Left kidney (tissue), 2 donors: ENCODE data around the gene SAG. TPM values are rescaled to one million over a fixed set of nuclear protein-coding genes. Genes with fewer than 3 reads are reported as not detected.
A peak's percentile ranks its signal among the peaks of the same experiment; 100 is the strongest.
"Not testable (repeated sequence)": the region's sequence is repeated elsewhere in the genome, so short reads cannot be mapped to it uniquely, and the experiment has no call there.

ENCODE experiments used
- DNase-seq: peaks from one replicate; pipeline ENCODE4 v3.0.0-alpha.2; 2013
- polyA plus RNA-seq: library from polyadenylated mRNA; unstranded; fragments of 120-200 nt; gene quantifications from one replicate; pipeline ENCODE4 v1.2.1, GENCODE V29; 2013; ENCODE audit not compliant: insufficient read length

SAG gene
- polyA plus RNA-seq, 1 donor = 0.13 TPM

DNA sequence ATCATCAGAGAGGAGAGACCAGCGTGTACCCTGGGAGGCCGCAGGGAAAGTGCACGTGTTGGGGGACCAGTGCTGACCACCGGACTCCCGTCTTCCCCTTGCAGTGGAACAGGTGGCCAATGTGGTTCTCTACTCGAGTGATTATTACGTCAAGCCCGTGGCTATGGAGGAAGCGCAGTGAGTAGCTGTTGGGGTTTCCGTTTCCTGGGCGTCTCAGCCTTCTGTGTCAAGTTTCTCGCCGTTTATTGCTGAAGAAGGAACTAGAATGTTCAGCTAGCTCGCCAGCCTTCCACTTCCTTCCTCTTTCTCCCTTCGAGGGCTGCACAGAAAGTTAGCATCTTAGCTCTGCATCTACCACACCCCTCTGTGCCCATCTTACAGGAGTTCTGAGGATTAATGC is 23.9 kb downstream of the SAG start:
- DNase-seq = no peak

DNA sequence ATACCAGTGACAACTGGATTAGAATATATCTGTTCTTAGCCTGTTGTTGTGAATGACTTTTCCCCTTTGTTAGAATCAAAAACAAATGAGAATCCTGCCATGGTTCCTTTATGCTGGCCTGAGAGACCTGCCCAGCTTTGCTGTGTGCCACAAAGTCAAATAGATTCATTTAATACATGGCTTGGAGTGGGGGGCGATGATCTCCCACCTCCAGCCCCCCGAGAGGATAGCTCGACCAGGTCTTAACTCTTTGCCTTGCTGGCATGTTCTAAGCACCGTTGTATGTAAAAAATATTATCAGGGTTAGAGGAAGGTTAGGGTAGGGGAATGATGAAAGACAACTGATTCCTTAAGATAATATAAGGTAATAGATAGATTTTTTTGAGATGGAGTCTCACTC is 24.5 kb downstream of the SAG start:
- DNase-seq = no peak

DNA sequence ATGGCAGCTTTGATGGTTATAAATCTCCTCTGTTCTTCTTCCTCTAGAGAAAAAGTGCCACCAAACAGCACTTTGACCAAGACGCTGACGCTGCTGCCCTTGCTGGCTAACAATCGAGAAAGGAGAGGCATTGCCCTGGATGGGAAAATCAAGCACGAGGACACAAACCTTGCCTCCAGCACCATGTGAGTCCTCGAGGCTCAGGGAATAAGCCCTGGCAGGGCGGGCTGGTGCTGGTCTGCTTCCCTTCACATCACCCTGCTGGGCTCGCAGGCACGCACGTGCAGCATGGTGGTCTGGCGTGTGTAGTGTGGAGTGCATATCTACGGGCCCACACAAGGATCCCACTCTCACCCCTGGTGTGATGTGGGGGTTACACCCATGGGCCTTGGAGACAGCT is 27.3 kb downstream of the SAG start:
- DNase-seq = no peak

DNA sequence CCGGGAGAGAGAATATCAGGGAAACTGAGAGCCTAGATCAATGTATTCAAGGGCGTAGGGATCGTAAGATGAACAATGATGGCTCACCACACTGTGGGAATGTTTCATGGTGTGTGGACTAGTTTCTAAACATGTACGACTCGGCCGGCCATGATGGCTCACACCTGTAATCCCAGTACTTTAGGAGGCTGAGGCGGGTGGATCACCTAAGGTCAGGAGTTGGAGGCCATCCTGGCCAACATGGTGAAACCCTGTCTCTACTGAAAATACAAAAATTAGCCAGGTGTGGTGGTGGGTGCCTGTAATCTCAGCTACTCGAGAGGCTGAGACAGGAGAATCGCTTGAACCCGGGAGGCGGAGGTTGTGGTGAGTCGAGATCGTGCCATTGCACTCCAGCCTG is 28.5 kb downstream of the SAG start:
- DNase-seq = not testable (repeated sequence)

DNA sequence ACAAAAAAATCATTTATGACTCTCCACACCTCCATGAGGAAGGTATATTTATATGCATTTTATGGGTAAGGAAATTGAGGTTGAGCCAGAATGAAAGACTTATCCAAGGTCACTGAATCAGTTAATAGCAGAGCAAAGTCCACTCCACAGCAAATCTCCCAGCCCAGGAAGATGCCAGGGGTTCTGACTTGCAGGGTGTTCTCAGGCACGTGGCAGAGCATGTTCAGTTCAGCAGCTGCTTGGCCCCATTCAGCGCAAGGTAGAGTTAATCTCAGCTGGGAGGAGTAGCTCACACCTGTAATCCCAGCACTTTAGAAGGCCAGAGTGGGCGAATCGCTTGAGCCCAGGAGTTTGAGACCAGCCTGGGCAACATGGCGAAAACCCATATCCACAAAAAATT is 28.9 kb downstream of the SAG start:
- DNase-seq = no peak

DNA sequence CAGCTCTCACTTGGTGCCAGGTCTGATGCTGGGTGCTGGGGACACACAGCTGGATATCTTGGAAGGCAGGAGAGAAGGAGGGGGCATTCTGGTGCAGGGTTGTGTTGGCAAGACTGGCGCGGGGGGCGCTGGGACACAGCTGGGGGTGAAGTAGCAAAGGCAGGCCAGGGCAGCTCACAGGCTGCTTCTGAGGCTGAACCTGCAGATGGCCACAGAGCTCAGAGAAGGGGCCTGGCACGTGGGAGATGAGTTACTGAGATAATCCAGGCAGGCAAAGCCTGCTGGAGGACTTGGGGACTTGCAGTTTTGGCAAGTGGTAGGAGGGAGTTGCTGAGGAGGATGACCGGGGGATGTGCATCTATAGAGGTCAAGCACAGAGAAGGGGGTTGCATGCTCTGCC is 30.4 kb downstream of the SAG start:
- no peak for DNase-seq

DNA sequence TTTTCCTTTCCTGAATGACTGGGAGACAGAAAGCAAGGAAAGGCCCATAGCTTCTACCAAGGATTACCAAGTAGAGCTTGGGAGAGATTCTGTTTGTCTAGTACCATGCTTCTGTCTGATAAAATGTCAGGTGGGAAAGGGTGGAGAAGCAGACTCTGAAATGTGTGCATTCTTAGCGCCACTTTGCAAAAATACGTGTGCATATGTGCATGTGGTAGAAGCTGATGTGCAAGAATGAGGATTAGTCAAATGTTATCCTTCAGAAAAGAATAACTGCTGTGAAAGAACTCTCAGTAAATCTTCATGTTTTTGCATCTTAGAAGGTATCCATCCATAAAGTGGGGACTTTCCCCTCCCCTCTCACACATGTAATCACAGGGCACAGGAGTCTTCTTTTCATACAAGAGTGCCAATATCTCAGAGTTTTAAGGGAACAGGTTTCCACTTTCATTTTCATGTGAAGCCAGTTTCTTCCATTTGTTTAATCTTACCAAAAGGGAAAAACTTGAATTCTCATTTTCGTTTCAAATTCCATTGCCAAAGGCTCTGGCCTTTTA is 31.3 kb downstream of the SAG start:
- no peak for DNase-seq

DNA sequence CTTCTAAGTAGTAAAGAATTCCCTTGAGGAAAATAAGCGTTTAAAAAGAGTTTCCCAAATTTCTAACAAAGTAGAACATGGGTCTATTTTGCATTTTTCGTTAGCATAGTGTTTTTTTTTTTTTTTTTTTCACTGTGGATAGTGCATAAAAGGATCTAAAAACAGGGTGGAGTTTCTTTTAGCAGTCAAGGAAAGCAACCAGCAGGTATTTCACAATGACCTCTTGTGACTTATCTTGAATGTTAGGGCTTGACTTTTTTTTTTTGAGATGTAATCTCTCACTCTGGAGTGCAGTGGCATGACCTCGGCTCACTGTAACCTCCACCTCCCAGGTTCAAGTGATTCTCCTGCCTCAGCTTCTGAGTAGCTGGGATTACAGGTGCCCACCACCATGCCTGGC is 31.8 kb downstream of the SAG start:
- no peak for DNase-seq

DNA sequence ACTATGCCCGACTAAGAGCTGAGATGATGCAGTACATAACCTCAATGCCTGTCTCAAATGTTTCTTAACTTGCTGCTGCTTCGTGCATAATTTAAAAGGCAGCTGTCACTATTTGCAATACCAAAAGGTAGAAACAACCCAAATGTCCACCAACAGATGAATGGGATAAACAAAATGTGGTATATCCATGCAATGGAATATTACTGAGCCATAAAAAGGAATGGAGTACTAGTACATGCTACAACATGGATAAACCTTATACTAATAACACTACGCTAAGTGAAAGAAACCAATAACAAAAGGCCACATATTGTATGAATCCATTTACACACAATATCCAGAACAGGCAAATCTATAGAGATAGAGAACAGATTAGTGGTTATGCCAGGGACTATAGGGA is 33.7 kb downstream of the SAG start:
- DNase-seq = no peak

DNA sequence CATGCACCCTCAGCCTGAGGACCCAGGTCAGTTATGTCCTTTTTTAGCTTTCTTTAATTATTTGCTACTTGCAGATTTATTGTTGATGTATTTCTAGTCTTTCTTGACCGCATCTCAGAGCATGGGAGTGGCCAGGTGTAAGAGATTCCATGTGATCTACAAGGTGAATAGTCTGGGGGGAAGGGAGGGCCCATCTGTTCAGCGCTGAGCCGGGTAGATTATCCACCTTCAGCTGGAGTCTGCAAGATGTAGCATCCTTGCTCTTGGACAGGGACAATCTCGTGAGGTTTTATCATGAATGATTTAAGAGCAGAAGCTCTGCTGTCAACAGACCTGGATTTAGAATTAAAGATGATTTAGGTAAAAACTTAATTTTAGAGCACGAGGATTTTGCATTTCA is 34.7 kb downstream of the SAG start:
- DNase-seq = no peak

DNA sequence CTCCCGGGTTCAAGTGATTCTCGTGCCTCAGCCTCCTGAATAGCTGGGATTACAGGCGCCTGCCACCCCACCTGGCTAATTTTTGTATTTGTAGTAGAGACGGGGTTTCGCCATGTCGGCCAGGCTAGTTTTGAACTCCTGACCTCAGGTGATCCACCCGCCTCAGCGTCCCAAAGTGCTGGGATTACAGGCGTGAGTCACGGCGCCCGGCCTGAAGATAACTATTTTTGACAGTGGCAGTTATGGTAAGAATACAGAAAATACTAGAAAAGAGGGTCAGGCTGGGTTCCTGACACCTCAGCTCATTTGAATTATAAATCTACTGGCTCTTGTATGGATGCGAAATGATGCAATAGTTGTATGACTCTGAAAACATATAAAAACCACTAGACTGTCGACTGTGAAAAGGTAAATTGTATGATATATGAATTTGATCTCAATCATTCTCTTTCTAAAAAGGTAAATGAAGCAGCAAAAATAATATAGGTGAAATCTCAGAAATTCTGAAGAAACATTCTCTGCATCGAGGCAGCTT is 35.6 kb downstream of the SAG start:
- DNase-seq = no peak

DNA sequence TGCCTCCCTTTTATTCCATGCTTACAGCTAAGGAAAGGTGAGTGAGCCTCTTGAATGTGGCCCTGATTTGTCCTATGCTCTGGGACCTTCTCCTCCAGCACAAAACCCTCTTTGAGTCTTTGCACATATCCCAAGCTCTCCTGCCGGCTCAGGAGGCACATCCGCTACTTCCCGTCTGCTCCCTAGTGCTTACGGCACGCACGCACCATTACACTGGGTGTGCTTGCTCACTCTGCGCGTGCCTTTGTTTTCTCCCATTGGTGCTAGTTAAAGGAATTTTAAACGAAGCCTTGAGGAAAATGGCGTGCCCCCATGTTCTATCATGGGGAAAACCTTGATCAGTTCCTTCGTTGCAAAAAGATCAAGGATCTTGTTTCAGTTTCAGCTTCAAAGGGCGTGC is 38.8 kb downstream of the SAG start:
- no peak for DNase-seq

DNA sequence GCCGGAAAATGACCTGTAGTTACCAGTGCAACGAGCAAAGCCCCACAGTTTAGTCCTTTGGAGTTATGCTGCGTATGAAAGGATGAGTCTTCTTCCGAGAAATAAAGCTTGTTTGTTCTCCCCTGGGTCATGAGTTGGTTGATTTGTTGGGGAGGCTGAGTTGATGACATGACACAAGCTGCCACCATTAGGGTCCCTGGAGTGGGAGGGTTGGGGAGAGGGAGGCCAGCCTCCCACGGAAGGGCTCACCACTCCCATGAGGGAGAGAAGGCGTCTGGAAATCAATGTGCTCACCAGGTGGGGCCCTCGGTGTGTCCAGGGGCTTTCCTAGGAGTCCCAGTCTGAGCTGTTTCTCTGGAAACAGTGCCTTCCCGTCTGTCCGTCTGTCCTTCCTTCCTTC is 39.3 kb downstream of the SAG start:
- no peak for DNase-seq

DNA sequence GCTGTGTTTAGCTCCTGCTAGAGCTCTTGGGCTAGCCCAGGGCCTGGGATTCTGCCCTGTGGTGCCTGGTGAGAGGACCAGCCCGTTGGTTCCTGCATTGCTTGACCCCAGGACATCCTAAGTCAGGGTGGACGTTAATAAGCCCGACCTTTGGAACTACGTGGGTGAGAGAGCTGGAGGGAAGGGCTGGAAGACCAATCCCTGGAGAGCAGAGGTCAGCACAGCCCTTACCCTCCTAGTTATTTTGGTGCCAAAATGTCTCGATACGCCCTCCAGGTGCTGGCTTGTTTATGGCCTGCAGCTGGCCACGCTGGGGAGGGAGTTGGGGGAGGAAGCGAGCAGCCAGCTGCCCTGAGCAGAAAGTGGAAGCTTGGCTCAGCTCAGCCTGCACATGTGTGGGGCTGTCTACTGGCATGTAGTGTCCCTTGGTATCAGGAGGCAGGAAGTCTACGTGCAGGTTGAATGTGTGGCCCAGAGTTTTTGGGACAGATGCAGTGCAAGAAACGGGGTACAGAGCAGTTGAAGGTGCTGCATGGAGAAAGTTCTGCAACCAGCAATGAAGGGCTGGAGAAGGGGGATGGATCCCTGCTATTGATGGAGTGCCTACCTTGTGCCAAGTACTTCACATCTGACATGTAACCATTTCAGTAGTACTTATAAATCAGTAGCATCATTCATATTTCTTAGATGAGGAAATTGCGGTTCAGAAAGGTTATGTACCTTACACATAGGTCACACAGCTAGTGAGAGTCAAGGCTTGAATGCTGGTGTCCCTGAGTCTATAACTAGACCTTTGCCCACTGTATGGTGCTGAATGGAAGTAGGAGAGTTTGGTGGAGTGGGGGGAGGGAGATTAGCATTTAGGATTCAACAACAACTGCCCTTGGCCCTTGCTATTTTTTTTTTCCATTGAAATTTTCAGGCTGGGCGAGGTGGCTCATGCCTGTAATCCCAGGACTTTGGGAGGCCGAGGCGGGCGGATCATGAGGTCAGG is 41.7 kb downstream of the SAG start:
- DNase-seq = peak; percentile 39

DNA sequence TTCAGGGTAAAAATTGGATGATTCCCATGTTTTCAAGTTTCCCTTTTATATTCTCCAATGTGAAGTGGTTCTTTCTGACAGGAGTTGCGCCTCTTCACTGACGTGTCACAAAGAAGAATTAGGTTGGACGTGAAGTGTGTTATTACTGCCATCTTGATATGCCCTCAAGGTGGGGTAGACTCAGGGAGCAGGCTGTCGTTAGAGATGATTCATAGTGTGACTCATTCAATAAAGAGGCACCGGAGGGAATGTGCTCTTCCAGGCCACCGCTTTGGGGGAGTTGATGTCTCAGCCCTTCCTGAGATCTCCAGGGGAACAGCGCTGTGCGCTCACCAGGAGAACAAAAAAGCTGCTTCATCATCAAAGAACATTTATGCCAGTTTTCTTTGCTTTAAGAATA is 43.1 kb downstream of the SAG start:
- DNase-seq = no peak

DNA sequence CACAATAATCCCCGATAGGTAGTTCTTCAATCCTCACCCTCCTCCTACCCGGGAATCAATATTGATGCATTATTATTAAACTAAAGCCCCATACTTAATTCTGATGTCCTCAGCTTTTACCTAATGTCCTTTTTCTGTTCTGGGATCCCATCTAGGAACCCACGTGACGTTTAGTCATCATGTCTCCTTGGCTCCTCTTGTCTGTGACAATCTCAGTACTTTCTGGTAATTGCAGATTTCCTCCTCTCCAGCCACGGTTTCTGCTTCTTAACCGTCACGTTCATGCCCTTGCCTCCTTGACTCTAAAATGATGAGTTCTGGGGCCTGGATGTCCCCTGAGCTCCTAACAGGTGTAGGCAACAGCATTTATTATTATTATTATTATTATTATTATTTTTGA is 43.8 kb downstream of the SAG start:
- no peak for DNase-seq

DNA sequence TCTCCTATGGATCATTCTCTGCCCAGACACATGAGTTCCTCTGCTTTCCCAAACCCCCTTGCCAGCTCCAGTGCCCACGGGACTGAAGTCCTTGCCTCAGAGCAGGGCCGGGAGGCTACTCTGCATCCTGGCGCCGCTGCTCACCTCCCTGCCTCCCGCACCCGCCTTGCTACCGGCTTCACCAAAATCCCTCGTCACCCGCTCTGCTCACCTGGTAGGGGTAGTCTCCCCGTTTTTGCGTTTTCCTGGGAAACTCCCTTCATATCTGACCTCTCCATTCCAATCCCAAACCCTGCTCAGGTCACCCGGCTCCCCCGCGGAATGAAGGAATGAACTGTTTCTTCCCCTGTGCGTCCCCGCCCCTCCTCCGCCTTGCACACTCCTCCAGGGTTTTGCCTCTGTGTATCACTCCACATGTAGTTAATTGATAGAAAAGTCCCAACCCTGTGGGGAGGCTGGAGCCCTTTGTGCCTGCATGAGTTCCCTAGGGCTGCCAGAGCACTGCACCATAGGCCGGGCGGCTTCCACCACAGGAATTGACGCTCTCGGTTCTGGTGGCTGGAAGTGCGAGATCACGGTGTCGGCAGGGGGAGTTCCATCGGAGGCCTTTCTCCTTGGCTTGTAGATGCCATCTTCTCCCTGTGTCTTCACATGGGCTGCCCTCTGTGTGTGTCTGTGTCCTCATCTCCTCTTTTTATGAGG is 44.7 kb downstream of the SAG start:
- no peak for DNase-seq

DNA sequence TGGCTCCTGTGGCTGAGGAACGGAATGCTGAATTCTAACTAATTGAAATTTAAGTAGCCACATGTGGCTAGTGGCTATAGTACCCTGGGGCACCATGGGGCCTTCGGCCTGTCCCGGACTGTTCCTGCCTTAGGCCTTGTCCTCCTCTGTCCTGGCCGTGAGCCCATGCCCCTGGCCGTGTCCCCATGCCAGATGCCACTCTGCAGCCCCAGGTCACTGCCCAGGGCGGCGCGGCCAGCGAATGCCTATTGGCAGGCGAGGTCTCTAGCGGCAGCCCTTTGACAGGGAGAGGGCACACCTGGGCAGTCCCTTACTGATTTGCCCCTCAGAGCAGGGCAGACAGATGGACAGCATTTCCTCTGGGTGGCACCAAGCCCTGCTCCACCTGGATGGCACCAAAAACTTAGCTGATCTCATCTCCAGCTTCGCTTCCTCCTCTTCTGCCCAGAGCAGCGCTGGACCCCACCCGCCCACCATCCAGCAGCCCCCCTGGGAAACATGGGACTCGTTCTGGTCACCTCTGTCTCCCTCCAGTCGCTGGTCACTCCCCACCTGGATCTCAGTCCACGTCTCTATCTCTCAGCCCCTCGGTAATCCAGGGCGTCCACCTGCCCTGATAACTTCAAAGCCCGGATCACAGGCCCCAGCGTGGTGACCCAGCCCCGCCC is 45.6 kb downstream of the SAG start:
- DNase-seq = no peak

DNA sequence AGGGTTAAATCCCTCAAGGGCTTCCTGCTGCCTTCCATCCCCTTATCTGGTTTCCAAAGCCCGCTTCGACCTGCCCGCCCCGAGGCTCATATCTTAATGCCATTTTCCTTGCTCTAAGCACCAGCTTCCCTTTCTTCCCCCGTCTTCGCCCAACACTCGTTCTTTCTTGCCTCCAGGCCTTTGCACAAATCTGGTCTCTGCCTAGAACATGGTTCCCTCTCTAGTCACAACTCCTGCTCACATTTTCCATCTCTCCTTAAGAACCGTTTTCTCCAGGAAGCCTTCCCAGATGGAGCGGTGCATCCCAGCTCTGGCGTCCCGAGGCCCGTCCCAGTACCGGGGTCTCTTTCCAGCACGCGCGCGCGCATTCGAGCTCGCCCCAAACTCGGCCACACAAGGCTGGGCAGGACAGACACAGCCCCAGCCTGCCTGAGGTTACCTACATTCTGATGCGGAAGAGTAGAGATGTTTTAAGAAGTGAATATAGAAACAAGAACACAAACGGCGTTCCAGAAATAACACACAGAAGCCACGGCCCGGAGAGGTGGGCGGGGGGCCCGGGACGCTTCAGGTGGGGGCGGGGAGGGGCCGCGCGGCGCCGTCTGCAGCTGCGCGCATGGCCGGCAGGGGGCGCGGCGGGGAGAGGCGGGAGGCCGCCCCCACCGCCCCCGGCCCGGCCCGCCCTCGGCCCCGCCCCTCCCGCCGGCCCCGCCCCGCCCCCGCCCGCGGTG is 46.3 kb downstream of the SAG start, which contains the start of gene DGKD:
Gene DGKD, plus strand, starts transcription at position 726 of the 731 bp plus-strand sequence. CDS start 25 bp downstream, outside the sequence.
- peak; percentile 69 for DNase-seq

DNA sequence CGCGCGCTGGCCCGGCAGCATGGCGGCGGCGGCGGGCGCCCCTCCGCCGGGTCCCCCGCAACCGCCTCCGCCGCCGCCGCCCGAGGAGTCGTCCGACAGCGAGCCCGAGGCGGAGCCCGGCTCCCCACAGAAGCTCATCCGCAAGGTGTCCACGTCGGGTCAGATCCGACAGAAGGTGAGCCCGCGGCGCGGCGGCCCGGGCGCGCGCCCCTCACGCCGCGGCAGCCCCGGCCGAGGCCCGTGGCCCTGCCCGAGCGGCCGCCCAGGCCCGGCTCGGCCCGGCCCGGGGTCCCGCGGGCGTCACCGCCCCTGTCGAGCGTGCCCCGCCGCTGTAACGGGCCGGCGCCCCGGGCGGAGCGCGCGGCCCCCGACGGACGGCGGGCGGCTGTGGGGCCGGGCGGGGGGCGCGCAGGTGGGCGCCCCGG is 46.9 kb downstream of the SAG start:
- DNase-seq = no peak

DNA sequence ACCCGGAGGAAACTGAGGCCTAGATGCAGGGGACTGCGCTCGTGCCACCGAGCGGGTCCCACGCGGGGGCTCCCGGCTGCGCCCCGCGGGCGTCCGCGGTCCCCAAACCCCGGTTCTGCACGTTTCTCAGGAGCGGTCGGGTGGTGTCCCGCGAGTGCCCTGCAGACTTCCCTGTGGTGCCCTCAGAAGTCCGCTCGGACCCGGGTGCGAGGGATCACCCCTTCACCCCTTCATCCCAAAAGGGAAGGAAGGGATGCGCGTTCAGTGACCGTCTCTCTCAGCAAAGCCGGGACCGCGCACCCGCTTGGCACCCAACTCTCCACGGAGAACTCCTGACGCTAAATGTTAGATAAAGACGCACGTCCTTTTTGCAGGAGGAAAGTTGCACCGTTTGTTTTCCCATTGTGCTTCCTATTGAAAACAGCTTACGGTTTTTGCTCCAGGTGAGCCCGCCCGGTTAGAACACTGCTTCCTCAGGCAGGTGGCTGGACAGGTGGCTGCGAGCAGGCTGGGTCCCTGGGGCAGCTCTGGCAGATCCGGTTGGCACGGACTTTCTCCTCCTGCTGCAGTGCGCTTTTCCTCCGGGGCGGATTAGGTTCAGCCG is 47.5 kb downstream of the SAG start:
- DNase-seq = no peak
